ENCODE results near the gene PLEKHA4. TPM values are rescaled to one million over a fixed set of nuclear protein-coding genes. Genes with fewer than 3 reads are reported as not detected.
A peak's percentile ranks its signal among the peaks of the same experiment; 100 is the strongest.

The PLEKHA4 gene
- total RNA-seq, 4 donors from 2014 or later, result 11.4 to 29.2 (median 18.1) TPM

DNA sequence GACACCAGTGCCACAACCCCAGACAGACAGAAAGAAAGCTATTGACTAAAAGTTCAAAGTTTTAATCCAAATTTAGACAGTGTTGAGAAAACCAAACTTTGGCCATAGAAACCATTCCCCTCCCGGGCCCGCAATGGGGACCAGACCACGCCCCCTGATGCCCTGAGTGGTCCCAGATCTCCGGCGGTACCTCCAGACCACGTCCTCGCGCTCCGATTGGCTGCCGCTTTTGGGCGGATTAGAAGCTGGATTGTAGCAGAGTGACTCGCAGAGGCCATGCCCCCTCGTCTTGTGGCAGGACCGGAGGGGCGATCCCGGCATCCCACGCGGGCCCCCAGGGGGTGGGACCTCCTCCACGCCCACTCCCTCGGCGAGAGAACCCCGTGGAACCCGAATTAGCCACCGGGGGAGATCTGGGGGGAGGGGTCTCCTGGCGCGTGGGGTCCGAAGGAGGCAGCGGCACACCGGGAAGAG lies 31.3 kb downstream of the PLEKHA4 start:
- no peaks in the 10 kb centered on the region for H3K9me3 ChIP-seq
- H3K4me3 ChIP-seq, result peak overlapping the region in 1 of 2 donors; percentile 50
- peaks cover 0 to 24% (median 0%) of the 10 kb centered on the region in 3 donors for H3K4me1 ChIP-seq
- no peaks in the 10 kb centered on the region for H3K27me3 ChIP-seq
- peak overlapping the region in 3 of 4 donors; percentile 77 to 82 (median 81) for H3K27ac ChIP-seq
- ATAC-seq, result peak; percentile 84
- H3K36me3 ChIP-seq, result peaks cover 0 to 30% of the 10 kb centered on the region in 2 donors
- TF ChIP-seq POLR2AphosphoS5 (IDR thresholded peaks at IDR 0.05), result no peak
- TF ChIP-seq, protein P1, sequence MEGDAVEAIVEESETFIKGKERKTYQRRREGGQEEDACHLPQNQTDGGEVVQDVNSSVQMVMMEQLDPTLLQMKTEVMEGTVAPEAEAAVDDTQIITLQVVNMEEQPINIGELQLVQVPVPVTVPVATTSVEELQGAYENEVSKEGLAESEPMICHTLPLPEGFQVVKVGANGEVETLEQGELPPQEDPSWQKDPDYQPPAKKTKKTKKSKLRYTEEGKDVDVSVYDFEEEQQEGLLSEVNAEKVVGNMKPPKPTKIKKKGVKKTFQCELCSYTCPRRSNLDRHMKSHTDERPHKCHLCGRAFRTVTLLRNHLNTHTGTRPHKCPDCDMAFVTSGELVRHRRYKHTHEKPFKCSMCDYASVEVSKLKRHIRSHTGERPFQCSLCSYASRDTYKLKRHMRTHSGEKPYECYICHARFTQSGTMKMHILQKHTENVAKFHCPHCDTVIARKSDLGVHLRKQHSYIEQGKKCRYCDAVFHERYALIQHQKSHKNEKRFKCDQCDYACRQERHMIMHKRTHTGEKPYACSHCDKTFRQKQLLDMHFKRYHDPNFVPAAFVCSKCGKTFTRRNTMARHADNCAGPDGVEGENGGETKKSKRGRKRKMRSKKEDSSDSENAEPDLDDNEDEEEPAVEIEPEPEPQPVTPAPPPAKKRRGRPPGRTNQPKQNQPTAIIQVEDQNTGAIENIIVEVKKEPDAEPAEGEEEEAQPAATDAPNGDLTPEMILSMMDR (IDR thresholded peaks at IDR 0.05), result peak in 1 of 4 experiments; percentile 7
- WGBS, 2 donors (ENCODE audit: low coverage in 1 of 2), result no CpG with 5 or more reads among the region's 29 CpGs

DNA sequence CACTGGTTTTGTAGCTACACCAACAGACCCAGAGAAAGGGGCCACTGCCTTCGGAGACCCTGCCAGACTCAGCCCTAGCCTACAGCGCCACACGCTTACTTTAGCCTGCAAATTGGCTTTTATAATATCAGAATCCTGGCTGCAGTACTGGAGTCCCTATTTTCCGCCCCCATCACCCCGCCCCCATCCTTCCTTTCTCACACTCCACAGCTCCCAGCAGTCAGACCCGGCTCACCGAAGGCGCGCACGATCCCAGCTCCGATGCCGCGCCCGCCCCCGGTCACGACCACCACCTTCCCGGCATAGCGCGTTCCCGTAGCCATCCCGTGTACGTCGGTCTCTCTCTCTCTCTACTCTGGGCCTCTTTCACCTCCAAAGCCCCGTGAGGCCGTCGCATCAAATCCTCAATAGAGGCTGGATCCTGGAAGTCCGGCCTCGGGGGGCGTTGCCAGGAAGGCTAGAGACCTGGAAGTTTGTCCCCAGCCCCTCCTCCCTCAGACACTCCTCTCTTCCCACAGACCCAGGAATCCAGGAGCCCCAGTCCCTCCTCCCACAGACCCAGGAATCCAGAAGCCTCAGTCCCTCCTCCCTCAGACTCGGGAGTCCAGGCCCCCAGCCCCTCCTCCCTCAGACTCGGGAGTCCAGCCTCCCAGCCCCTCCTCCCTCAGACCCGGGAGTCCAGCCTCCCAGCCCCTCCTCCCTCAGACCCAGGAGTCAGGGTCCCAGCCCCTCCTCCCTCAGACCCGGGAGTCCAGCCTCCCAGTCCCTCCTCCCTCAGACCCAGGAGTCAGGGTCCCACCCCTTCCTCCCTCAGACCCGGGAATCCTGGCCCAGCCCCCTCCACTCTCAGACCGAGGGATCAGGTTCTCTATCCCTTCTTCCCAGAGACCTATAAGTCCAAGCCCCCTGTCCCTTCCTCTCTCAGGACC lies 32.1 kb downstream of the PLEKHA4 start, which contains the start of gene HSD17B14:
HSD17B14 (minus strand) TSS at position 403 of the 929 bp plus-strand sequence; CDS start at position 323, 80 bp downstream.
- H3K4me1 ChIP-seq, result peaks cover 0 to 24% (median 0%) of the 10 kb centered on the region in 3 donors
- H3K9me3 ChIP-seq, result no peaks in the 10 kb centered on the region
- ATAC-seq, result peak; percentile 37
- peaks cover 0 to 33% of the 10 kb centered on the region in 2 donors for H3K36me3 ChIP-seq
- H3K4me3 ChIP-seq, result peak within 1 kb of the TSS; percentile 26 to 50
- H3K27ac ChIP-seq, result peak within 1 kb of the TSS; percentile 12 to 82 (median 79)
- WGBS, 2 donors (ENCODE audit: low coverage in 1 of 2), result 5% methylated on average over 22 to 25 of the region's 35 CpGs
- TF ChIP-seq POLR2A (IDR thresholded peaks at IDR 0.05) (no peak), POLR2AphosphoS5 (IDR thresholded peaks at IDR 0.05) (no peak), EP300 (IDR thresholded peaks at IDR 0.05) (no peak)
- TF ChIP-seq, protein P1 (IDR thresholded peaks at IDR 0.05), result no peak
- H3K27me3 ChIP-seq, result no peaks in the 10 kb centered on the region

DNA sequence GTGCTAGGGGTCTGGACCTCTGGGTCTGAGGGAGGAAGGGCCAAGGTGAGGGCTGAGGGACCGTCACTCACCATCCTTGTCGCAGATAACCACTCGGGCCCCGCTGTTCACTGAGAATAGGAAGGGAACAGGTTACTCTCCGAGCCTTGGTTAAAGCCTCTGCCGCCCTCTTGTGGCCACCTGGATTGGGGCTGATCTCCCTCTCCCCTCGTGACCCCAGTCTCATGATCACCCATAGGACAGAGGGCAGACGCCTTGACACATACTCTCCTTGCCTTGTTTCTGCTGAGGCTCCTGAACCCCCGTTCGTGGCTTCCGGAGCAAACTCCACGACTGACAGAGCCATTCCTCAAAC lies 32.7 kb downstream of the PLEKHA4 start:
- Histone ChIP-seq H3K27me3 (no peaks in the 10 kb centered on the region), H3K4me1 (peaks cover 0 to 24% (median 0%) of the 10 kb centered on the region in 3 donors), H3K27ac (peak overlapping the region; percentile 12 to 82 (median 79)), H3K9me3 (no peaks in the 10 kb centered on the region), H3K4me3 (peak overlapping the region; percentile 26 to 50), H3K36me3 (peaks cover 0 to 36% of the 10 kb centered on the region in 2 donors)
- ATAC-seq, result peak; percentile 86
- 3 to 8% methylated on average over 8 to 9 of the region's 12 CpGs for WGBS, 2 donors (ENCODE audit: low coverage in 1 of 2)
- TF ChIP-seq, protein P1 (IDR thresholded peaks at IDR 0.05), result peak in 3 of 4 experiments; percentile 88 to 97 (median 97)
- TF ChIP-seq EP300 (IDR thresholded peaks at IDR 0.05), result no peak
- TF ChIP-seq POLR2A (IDR thresholded peaks at IDR 0.05), result no peak
- TF ChIP-seq POLR2AphosphoS5 (IDR thresholded peaks at IDR 0.05), result peak; percentile 54

DNA sequence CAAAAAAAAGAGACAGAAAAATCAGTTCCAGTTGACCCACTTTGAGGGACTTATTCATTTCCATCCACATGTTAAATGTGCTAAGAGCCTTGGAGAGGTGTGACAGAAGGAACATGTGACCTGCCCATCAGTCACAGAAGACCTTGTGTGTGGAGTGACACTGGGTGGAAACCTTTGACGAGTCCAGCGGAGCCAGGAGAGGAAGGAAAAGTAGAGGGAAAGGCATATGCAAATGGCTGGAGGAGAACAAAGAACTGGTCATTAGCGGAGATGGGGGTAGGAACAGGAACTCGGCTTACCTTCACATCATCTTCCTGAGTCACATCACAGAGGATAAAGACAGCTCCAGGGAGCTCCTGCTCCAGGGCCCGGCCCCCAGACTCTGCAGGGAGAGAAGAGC lies 34.4 kb downstream of the PLEKHA4 start:
- Histone ChIP-seq H3K4me3 (no peak overlapping the region), H3K9me3 (no peaks in the 10 kb centered on the region), H3K36me3 (peaks cover 0 to 44% of the 10 kb centered on the region in 2 donors), H3K4me1 (peaks cover 0 to 24% (median 0%) of the 10 kb centered on the region in 3 donors), H3K27me3 (no peaks in the 10 kb centered on the region), H3K27ac (no peak overlapping the region)
- WGBS, 2 donors (ENCODE audit: low coverage in 1 of 2), result 67 to 94% methylated on average over 2 to 5 of the region's 5 CpGs
- TF ChIP-seq EP300 (IDR thresholded peaks at IDR 0.05) (no peak), POLR2AphosphoS5 (IDR thresholded peaks at IDR 0.05) (no peak), POLR2A (IDR thresholded peaks at IDR 0.05) (no peak)
- TF ChIP-seq, protein P1 (IDR thresholded peaks at IDR 0.05), result no peak
- no peak for ATAC-seq

Measured in gastroesophageal sphincter (tissue), 4 donors.